ENCODE results near the gene WIZ. TPM values are rescaled to one million over a fixed set of nuclear protein-coding genes. Genes with fewer than 3 reads are reported as not detected.

Gene WIZ
- total RNA-seq, 4 donors from 2014 or later = 17.4 to 41.8 (median 33.6) TPM

DNA sequence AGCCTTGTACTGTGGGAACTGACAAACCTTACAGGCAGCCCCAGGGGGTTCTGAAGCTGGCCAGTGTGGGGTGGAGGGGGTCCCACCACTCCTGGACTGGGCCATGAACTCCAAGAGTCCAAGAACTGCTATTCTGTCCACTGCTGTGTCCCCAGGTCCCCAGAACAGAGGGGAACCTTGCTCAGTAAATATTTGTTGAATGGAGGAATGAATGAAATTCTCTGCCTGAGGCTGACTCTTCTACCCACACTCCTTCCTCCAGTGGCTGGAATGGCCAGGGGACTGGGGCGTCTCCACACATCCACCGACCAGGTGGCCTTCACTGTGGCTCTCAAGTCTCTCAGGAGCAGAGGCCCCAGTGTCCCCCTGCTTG, 11.6 kb downstream of the WIZ start:
- DNase-seq (ENCODE audit: low spot score) = no peak
- ATAC-seq (ENCODE audit: low FRiP score) = no peak
- TF ChIP-seq, protein P1, sequence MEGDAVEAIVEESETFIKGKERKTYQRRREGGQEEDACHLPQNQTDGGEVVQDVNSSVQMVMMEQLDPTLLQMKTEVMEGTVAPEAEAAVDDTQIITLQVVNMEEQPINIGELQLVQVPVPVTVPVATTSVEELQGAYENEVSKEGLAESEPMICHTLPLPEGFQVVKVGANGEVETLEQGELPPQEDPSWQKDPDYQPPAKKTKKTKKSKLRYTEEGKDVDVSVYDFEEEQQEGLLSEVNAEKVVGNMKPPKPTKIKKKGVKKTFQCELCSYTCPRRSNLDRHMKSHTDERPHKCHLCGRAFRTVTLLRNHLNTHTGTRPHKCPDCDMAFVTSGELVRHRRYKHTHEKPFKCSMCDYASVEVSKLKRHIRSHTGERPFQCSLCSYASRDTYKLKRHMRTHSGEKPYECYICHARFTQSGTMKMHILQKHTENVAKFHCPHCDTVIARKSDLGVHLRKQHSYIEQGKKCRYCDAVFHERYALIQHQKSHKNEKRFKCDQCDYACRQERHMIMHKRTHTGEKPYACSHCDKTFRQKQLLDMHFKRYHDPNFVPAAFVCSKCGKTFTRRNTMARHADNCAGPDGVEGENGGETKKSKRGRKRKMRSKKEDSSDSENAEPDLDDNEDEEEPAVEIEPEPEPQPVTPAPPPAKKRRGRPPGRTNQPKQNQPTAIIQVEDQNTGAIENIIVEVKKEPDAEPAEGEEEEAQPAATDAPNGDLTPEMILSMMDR (IDR thresholded peaks at IDR 0.05) = no peak

DNA sequence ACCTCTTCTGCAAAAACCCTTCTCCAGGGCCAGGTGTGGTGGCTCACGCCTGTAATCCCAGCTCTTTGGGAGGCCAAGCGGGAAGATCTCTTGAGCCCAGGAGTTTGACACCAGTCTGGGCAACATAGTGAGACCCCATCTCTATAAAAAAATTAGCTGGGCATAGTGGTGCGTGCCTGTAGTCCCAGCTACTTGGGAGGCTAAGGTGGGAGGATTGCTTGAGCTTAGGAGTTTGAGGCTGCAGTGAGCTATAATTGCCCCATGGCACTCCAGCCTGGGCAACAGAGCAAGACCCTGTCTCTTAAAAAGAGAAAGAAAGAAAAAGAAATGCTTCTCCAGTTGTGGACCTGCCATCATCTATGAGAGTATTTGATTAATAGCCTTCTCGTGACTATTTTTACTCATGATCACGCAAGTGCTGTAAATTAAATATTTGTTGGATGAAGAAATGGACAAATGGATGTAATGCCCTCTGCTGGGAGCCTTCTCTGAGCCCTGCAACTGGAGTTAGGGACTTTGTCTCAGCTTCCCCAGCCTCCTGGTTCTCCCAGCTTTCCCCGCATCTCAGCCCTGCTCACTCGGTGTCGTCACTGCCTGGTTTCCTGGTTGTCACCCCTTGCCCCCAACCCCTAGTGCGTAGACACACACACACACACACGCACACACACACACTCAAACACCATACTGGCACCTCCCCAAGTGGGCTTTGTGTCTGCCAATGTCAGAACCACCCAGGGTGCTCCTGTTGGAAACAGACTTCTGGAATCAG, 12.2 kb downstream of the WIZ start:
- no peak for ATAC-seq (ENCODE audit: low FRiP score)
- DNase-seq (ENCODE audit: low spot score) = no peak
- TF ChIP-seq, protein P1 (IDR thresholded peaks at IDR 0.05) = no peak

DNA sequence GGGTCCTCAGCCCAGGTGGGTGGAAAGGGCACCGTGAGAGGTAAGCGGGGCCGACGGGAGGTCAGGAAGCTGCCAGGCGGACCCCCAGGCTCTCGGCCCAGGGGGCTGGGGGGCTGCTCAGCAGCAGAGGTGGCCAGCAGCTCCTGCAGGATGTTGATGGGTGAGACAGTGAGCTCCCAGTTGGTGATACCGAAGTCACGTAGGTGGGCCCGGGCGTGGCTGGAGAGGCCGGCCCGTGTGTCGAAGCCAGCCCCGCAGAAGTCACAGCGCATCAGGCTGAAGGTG, 13.0 kb downstream of the WIZ start:
- ATAC-seq (ENCODE audit: low FRiP score) (no peak), DNase-seq (ENCODE audit: low spot score) (no peak)
- TF ChIP-seq, protein P1 (IDR thresholded peaks at IDR 0.05) = no peak

DNA sequence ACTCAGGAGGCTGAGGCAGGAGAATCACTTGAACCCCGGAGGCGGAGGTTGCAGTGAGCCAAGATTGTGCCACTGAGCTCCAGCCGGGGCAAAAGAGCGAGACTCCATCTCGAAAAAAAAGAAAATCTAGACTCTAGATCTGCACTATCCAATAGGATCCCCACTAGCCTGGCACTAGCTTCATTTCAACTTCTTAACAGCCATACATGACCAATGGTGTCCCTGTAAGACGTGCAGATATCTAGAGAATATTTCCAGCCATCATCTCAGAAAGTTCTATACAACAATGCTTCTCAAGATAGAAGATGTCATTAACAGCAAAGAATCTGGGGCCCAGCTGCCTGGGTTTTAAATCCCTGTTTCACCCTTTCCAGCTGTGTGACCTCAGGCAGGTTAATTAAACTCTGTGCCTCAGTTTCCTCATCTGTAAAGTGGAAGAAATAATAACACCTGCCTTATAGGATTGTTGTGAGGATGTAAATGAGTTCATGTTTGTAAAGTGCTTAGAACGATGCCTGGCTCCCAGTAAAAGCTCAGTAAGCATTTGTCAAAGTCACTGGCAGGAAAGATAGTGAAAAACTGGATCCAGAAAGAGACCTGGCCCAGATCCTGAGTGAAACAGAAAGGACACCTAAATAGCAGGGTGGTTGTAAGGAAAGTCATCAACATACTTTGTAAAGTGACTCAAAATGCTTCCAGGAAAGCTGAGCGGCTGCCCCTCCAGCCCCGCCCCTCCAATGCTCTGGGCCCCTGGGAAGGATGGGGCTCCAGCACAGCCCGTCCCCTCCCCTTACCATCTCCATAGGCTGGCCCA, 13.5 kb downstream of the WIZ start:
- TF ChIP-seq, protein P1 (IDR thresholded peaks at IDR 0.05) = no peak
- ATAC-seq (ENCODE audit: low FRiP score) = no peak
- no peak for DNase-seq (ENCODE audit: low spot score)

DNA sequence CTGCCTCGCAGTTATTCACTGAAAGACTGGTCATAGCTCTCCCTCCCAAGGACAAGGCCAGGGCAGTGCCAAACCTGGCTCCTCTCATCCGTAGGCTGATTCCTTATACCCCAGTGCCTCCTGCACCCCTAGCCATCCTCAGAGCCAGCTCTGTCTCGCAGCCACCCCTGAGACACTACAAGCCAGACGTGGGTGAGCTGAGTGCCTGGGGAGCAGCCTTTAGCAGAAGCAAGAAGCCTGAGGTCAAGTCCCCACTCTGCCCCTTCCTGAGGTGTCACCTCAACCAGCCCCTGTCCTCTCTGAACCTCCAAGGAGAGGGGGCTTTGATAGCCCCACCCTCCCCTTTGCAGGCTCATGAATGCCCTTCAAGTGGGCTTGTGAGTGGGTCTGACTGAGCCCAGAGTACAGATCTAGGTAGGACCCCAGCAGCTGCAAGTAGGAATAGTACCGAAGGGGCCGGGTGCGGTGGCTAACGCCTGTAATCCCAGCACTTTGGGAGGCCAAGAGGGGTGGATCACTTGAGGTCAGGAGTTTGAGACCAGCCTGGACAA, 16.2 kb downstream of the WIZ start:
- no peak for ATAC-seq (ENCODE audit: low FRiP score)
- TF ChIP-seq, protein P1 (IDR thresholded peaks at IDR 0.05) = no peak
- no peak for DNase-seq (ENCODE audit: low spot score)

DNA sequence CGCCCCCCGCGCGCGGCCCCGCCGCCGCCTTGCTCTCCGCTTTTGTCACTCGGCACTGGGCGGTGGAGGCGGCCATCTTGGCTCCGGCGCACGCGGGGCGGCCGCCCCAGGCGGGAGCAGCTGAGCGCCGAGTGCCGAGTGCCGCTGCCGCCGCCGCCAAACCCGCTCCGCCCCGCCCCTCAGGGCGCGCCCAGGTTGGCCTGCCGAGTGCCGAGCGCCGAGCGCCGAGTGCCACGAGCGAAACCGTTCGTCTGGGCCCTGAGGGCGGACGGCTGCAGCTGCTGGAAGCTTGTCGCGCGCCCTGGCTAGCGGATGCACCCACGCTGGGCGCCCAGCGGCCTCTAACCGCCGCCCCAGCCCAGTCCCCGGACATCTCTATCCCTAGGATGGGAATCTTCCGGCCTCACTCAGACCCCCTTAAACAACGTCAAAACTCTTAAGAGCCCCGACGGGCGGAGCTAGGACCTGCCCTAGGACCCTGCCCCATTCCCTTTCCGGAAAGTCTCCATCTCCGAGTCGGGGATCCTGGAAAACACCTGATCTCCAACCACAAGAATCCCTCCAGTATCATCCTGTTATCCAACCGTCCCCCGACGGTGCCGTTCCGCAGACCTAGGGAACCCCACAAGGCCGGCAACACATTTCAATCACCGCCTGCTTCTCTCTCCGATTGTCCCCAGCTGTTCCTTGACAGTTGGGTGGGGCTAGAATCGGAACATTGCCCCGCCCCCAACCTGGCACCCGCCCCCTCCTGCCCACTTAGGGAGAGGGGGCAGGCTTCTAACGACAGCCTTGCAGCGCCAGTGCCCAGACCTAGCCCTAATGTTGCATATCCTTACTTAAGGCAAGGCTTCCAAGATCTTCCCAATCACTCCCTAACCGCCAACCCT, 16.9 kb downstream of the WIZ start:
- peak; percentile 53 for DNase-seq (ENCODE audit: low spot score)
- peak; percentile 90 for ATAC-seq (ENCODE audit: low FRiP score)
- TF ChIP-seq, protein P1 (IDR thresholded peaks at IDR 0.05) = no peak
